HCT116 (cell line): ENCODE data around the gene CAMSAP1. TPM values are rescaled to one million over a fixed set of nuclear protein-coding genes. Genes with fewer than 3 reads are reported as not detected.

Experiments
- ATAC-seq: fragments of 200-7000 bp; cut with Tn5 transposase; 2 replicates; pipeline ENCODE4 v1.9.1; 2020; ENCODE audit warnings: mild to moderate bottlenecking, moderate library complexity
- BruUV-seq: library from RNA; stranded (reverse); fragments of 400-500 nt; replicated peaks from 2 replicates; lab custom pipeline; 2021; lab: Mats Ljungman, UMichigan
- CTCF ChIA-PET: fragments of 300-600 bp; sonication (Branson Sonifier 250); formaldehyde crosslinking; loops from one replicate; lab custom pipeline; 2021; ENCODE audit warnings: antibody characterized with exemption; lab: Charles Lee
- POLR2A ChIA-PET: fragments of 300-600, 350-600 bp; sonication (Branson Sonifier 250); formaldehyde crosslinking; loops from one replicate; lab custom pipeline; 2021; ENCODE audit warnings: antibody characterized with exemption; lab: Charles Lee
- RAD21 ChIA-PET, 2 experiments: fragments of 300-600 bp; sonication (Branson Sonifier 250); formaldehyde crosslinking; loops; one replicate each; lab custom pipeline; 2023; ENCODE audit warnings: low total read pairs in 2 of 2; ENCODE audit not compliant: uncharacterized antibody in 2 of 2, unreplicated experiment in 2 of 2, low non-redundant PET in 1 of 2; lab: Charles Lee
- DNase-seq: peaks from one replicate; pipeline ENCODE4 v3.0.0-alpha.2; 2010; ENCODE audit warnings: low read depth, low spot score
- H2AFZ ChIP-seq: fragments of 200-600 bp; shearing (Covaris generic), sonication (generic); 2 replicates; pipeline ENCODE4 v1.6.1; 2017; ENCODE audit warnings: low read depth, mixed run types, mixed read lengths, antibody characterized with exemption, low read length; ENCODE audit not compliant: poor library complexity, severe bottlenecking
- H3K27ac ChIP-seq: 2 replicates; pipeline ENCODE4 v1.5.1; 2012; ENCODE audit warnings: low read depth, low read length
- H3K27me3 ChIP-seq: fragments of 200-600 bp; sonication (generic); 2 replicates; pipeline ENCODE4 v1.6.1; 2016; ENCODE audit warnings: mixed run types, low read length, mixed read lengths; ENCODE audit not compliant: insufficient read depth
- H3K36me3 ChIP-seq, 2 experiments: fragments of 200-500 bp in 1 of 2; fragments of 200-600 bp in 1 of 2; sonication (Bioruptor generic) in 1 of 2; sonication (generic) in 1 of 2; 2 replicates each; pipeline versions ENCODE4 v1.5.1 to v1.6.1; 2014 to 2016; ENCODE audit warnings: low read length in 2 of 2, inconsistent platforms in 1 of 2, mixed read lengths in 1 of 2, mixed run types in 1 of 2; ENCODE audit not compliant: insufficient read depth in 2 of 2, control insufficient read depth in 1 of 2
- H3K4me1 ChIP-seq, 2 experiments: fragments of 200-600 bp in 1 of 2; sonication (generic) in 1 of 2; 2 replicates each; pipeline versions ENCODE4 v1.5.1 to v1.6.1; 2012 to 2017; ENCODE audit warnings: low read length in 2 of 2, inconsistent platforms in 1 of 2, mild to moderate bottlenecking in 1 of 2, mixed read lengths in 1 of 2, mixed run types in 1 of 2, moderate library complexity in 1 of 2; ENCODE audit not compliant: insufficient read depth in 2 of 2, control insufficient read depth in 1 of 2
- H3K4me2 ChIP-seq: fragments of 200-600 bp; sonication (generic); 2 replicates; pipeline ENCODE4 v1.6.1; 2017; ENCODE audit warnings: mixed run types, low read length, mixed read lengths
- H3K4me3 ChIP-seq, 2 experiments: fragments of 200-600 bp in 1 of 2; sonication (generic) in 1 of 2; replicated peaks in 1 of 2; 2 replicates each; pipeline ENCODE4 v1.5.1; 2011 to 2016; ENCODE audit warnings: low read length in 2 of 2, control low read depth in 1 of 2, low read depth in 1 of 2, mild to moderate bottlenecking in 1 of 2, mixed read lengths in 1 of 2, mixed run types in 1 of 2
- H3K79me2 ChIP-seq: fragments of 200-600 bp; sonication (generic); 2 replicates; pipeline ENCODE4 v1.6.1; 2017; ENCODE audit warnings: mild to moderate bottlenecking, mixed run types, low read length, moderate library complexity, mixed read lengths; ENCODE audit not compliant: insufficient read depth
- H3K9ac ChIP-seq: fragments of 200-600 bp; sonication (generic); 2 replicates; pipeline ENCODE4 v1.6.1; 2016; ENCODE audit warnings: low read length, mixed read lengths
- H3K9me2 ChIP-seq: fragments of 200-600 bp; sonication (generic), shearing (Covaris generic); 2 replicates; pipeline ENCODE4 v1.6.1; 2017; ENCODE audit warnings: mixed run types, mild to moderate bottlenecking, moderate library complexity; ENCODE audit not compliant: insufficient read depth
- H3K9me3 ChIP-seq, 2 experiments: fragments of 200-500 bp in 1 of 2; fragments of 200-600 bp in 1 of 2; sonication (Bioruptor generic) in 1 of 2; sonication (generic) in 1 of 2; 2 replicates each; pipeline ENCODE4 v1.6.1; 2014 to 2017; ENCODE audit warnings: low read length in 2 of 2, mixed read lengths in 2 of 2, inconsistent platforms in 1 of 2, low read depth in 1 of 2, mild to moderate bottlenecking in 1 of 2, mixed run types in 1 of 2, moderate library complexity in 1 of 2; ENCODE audit not compliant: control insufficient read depth in 1 of 2, insufficient read depth in 1 of 2
- H4K20me1 ChIP-seq: fragments of 200-600 bp; sonication (generic), shearing (Covaris generic); 2 replicates; pipeline ENCODE4 v1.6.1; 2017; ENCODE audit warnings: mixed run types, mild to moderate bottlenecking, moderate library complexity; ENCODE audit not compliant: insufficient read depth
- ATF3 ChIP-seq: IDR thresholded peaks from 2 replicates; pipeline ENCODE4 v1.6.1; 2012
- CBX3 ChIP-seq: IDR thresholded peaks from 2 replicates; pipeline ENCODE4 v1.6.1; 2012; ENCODE audit warnings: low read depth
- CEBPB ChIP-seq: IDR thresholded peaks from 2 replicates; pipeline ENCODE4 v1.6.1; 2012; ENCODE audit warnings: low read depth
- EGR1 ChIP-seq: IDR thresholded peaks from 2 replicates; pipeline ENCODE4 v1.6.1; 2012; ENCODE audit warnings: low read depth
- ELF1 ChIP-seq: IDR thresholded peaks from 2 replicates; pipeline ENCODE4 v1.6.1; 2012; ENCODE audit warnings: low read depth, borderline replicate concordance
- EZH2 ChIP-seq: fragments of 200-600 bp; sonication (generic); IDR thresholded peaks from 2 replicates; pipeline ENCODE4 v1.6.1; 2017; ENCODE audit warnings: antibody characterized with exemption, mixed run types
- JUND ChIP-seq: IDR thresholded peaks from 2 replicates; pipeline ENCODE4 v1.6.1; 2012
- MAX ChIP-seq: IDR thresholded peaks from 2 replicates; pipeline ENCODE4 v1.6.1; 2012
- POLR2A ChIP-seq: IDR thresholded peaks from 2 replicates; pipeline ENCODE4 v1.7.0; 2011; ENCODE audit warnings: borderline replicate concordance; ENCODE audit not compliant: insufficient read depth, insufficient read length; ENCODE audit errors: extremely low read depth
- POLR2AphosphoS5 ChIP-seq: IDR thresholded peaks from 2 replicates; pipeline ENCODE4 v1.6.1; 2011; ENCODE audit warnings: mild to moderate bottlenecking, low read depth, low read length, moderate library complexity
- SIN3A ChIP-seq: IDR thresholded peaks from 2 replicates; pipeline ENCODE4 v1.6.1; 2012; ENCODE audit warnings: low read depth
- SP1 ChIP-seq: IDR thresholded peaks from 2 replicates; pipeline ENCODE4 v1.6.1; 2012; ENCODE audit warnings: low read depth
- SRF ChIP-seq: IDR thresholded peaks from 2 replicates; pipeline ENCODE4 v1.6.1; 2012; ENCODE audit warnings: low read depth
- TCF7L2 ChIP-seq: IDR thresholded peaks from 2 replicates; pipeline ENCODE4 v1.7.0; 2011; ENCODE audit warnings: borderline replicate concordance, inconsistent platforms; ENCODE audit not compliant: insufficient read depth, insufficient read length; ENCODE audit errors: extremely low read depth
- ZFX ChIP-seq: fragments of 450-650 bp; IDR thresholded peaks from 2 replicates; pipeline ENCODE4 v1.6.1; 2017
- intact Hi-C: fragments of 100-400 bp; cut with micrococcal nuclease; formaldehyde crosslinking; loops from 2 replicates; pipeline ENCODE4 v1.10.0; 2022
- total RNA-seq: library from RNA; stranded (reverse); gene quantifications from one replicate; pipeline ENCODE4 v1.2.1, GENCODE V29; 2021; ENCODE audit not compliant: unreplicated experiment
- TF ChIP-seq, protein P1 (sequence below), 3 experiments: fragments of 200-600 bp in 1 of 3; sonication (generic) in 1 of 3; IDR thresholded peaks in 2 of 3; conservative IDR thresholded peaks in 1 of 3; 2 replicates each; pipeline ENCODE4 v1.5.1; 2012 to 2017; ENCODE audit warnings: low read depth in 2 of 3, low read length in 2 of 3, antibody characterized with exemption in 1 of 3, borderline replicate concordance in 1 of 3, control low read depth in 1 of 3, mild to moderate bottlenecking in 1 of 3, mixed read lengths in 1 of 3, mixed run types in 1 of 3, moderate library complexity in 1 of 3; ENCODE audit not compliant: insufficient read depth in 1 of 3

CAMSAP1 gene
- total RNA-seq, 1 experiment from 2014 or later = 33.1 TPM

DNA sequence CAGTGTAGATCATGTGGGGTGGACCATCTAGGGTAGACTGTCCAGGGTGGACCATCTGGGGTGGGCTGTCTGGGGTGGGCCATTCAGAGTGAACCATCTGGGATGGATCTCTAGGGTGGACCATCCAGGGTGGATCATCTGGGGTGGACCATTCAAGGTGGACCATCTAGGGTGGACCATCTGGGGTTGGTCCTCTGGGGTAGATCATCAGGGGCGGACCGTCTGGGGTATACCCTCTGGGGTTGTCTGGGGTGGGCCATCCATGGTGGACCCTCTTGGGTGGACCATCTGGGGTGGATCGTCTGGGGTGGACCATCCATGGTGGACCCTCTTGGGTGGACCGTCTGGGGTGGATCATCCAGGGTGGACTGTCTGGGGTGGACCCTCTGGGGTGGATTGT, 141.1 kb downstream of the CAMSAP1 start:
- no peak for ATAC-seq
- POLR2A ChIA-PET = no interaction called here

DNA sequence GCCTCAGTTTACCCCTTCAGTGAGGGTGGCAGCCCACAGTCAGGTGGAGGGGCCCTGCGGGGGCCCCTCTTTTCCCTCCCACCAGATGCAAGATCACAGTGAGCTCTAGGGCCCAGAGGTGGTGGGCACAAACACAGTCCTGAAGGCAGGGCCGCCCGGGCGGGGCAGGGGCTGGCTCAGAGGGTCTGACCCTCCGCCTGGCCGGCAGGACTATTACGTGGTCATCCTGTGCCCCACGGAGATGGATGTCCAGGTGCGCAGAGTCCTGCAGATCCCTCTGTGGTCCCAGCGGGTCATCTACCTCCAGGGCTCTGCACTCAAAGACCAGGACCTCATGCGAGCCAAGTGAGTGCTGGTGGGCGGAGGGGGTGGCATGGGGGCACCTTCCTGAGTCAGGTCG, 141.9 kb downstream of the CAMSAP1 start:
- ATAC-seq (no peak), DNase-seq (no peak)
- intact Hi-C loops = no loop called here
- H3K79me2 ChIP-seq = no peaks in the 10 kb centered on the region
- no peaks in the 10 kb centered on the region for H3K4me1 ChIP-seq
- BruUV-seq = no TSS peak
- H3K27me3 ChIP-seq = no peaks in the 10 kb centered on the region
- H3K36me3 ChIP-seq = no peaks in the 10 kb centered on the region
- H3K9me2 ChIP-seq = no peaks in the 10 kb centered on the region
- no peak overlapping the region for H3K4me2 ChIP-seq
- H3K9me3 ChIP-seq = peaks cover 5 to 8% of the 10 kb centered on the region in 2 experiments; a peak in 2 of 4 replicates
- ChIA-PET CTCF (no interaction called here), RAD21 (no interaction called here), POLR2A (no interaction called here)
- H3K27ac ChIP-seq = no peak overlapping the region
- H3K9ac ChIP-seq = no peak overlapping the region
- no peaks in the 10 kb centered on the region for H4K20me1 ChIP-seq
- no peak overlapping the region for H2AFZ ChIP-seq
- no peak overlapping the region for H3K4me3 ChIP-seq
- TF ChIP-seq, protein P1, sequence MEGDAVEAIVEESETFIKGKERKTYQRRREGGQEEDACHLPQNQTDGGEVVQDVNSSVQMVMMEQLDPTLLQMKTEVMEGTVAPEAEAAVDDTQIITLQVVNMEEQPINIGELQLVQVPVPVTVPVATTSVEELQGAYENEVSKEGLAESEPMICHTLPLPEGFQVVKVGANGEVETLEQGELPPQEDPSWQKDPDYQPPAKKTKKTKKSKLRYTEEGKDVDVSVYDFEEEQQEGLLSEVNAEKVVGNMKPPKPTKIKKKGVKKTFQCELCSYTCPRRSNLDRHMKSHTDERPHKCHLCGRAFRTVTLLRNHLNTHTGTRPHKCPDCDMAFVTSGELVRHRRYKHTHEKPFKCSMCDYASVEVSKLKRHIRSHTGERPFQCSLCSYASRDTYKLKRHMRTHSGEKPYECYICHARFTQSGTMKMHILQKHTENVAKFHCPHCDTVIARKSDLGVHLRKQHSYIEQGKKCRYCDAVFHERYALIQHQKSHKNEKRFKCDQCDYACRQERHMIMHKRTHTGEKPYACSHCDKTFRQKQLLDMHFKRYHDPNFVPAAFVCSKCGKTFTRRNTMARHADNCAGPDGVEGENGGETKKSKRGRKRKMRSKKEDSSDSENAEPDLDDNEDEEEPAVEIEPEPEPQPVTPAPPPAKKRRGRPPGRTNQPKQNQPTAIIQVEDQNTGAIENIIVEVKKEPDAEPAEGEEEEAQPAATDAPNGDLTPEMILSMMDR (IDR thresholded peaks at IDR 0.05 in 2 of 3, conservative IDR thresholded peaks at IDR 0.05 in 1 of 3; ENCODE audit: borderline replicate concordance in 1 of 3, insufficient read depth in 1 of 3, low read depth in 2 of 3, low read length in 2 of 3) = no peak
- TF ChIP-seq EGR1 (no peak), ATF3 (no peak), SRF (no peak), POLR2AphosphoS5 (no peak), CBX3 (no peak), ELF1 (no peak), SIN3A (no peak), SP1 (no peak), POLR2A (no peak), MAX (no peak), CEBPB (no peak), TCF7L2 (no peak)

More for the DNA sequence above, 141.1 kb downstream of the CAMSAP1 start:
- no peak overlapping the region for H3K4me3 ChIP-seq
- no peaks in the 10 kb centered on the region for H3K27me3 ChIP-seq
- no peak overlapping the region for H3K27ac ChIP-seq
- TF ChIP-seq SP1 = no peak
- TF ChIP-seq ELF1 = no peak
- TF ChIP-seq SIN3A = no peak
- TF ChIP-seq, protein P1 (IDR thresholded peaks at IDR 0.05 in 2 of 3, conservative IDR thresholded peaks at IDR 0.05 in 1 of 3; ENCODE audit: borderline replicate concordance in 1 of 3, insufficient read depth in 1 of 3, low read depth in 2 of 3, low read length in 2 of 3) = no peak
- no peak for TF ChIP-seq EZH2
- TF ChIP-seq JUND = no peak
- TF ChIP-seq CBX3 = no peak
- no peak for TF ChIP-seq POLR2AphosphoS5
- no peak for TF ChIP-seq TCF7L2
- no peak for TF ChIP-seq ZFX
- H2AFZ ChIP-seq = no peak overlapping the region
- intact Hi-C loops = no loop called here
- H3K79me2 ChIP-seq = no peaks in the 10 kb centered on the region
- no peak for DNase-seq
- H3K9me2 ChIP-seq = no peaks in the 10 kb centered on the region
- H3K9ac ChIP-seq = no peak overlapping the region
- H3K9me3 ChIP-seq = peaks cover 5 to 8% of the 10 kb centered on the region in 2 experiments; a peak in 2 of 4 replicates
- H3K36me3 ChIP-seq = no peaks in the 10 kb centered on the region
- CTCF ChIA-PET = no interaction called here
- RAD21 ChIA-PET = no interaction called here
- no peaks in the 10 kb centered on the region for H3K4me1 ChIP-seq
- no peak overlapping the region for H3K4me2 ChIP-seq
- BruUV-seq = no TSS peak
- H4K20me1 ChIP-seq = no peaks in the 10 kb centered on the region
